Epithelial cell of umbilical artery (primary cell): ENCODE results near the gene RGS13. TPM values are rescaled to one million over a fixed set of nuclear protein-coding genes. Genes with fewer than 3 reads are reported as not detected.

Source experiments
- total RNA-seq: library from RNA; depleted of rRNA; stranded (reverse); fragments of >200 nt; gene quantifications from 2 replicates; pipeline ENCODE4 v1.2.3, GENCODE V29; 2014

The RGS13 gene, protein sequence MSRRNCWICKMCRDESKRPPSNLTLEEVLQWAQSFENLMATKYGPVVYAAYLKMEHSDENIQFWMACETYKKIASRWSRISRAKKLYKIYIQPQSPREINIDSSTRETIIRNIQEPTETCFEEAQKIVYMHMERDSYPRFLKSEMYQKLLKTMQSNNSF
- not detected in 2 replicates for total RNA-seq

DNA sequence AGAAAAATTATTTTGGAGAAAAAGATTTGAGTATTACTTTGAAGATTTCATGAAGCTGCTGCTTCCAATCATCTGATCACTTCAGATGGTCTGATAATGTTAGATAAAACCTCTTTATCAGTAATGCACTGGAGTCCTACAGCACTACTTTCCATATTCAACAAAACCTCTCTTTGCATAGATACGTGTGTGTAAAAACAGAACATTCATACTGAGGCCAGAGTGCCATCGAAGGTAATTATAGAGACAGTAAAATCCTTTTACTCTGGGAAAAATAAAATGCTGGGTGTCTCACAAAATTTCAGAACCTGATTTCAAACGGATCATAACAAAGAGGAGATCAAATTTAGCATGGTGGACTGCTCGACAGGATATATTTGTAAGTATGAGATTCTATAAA, at the start of gene RGS13:
Gene RGS13 (plus strand): TSS at position 209 of the 400 bp plus-strand sequence. CDS start 8,188 bp downstream, outside the sequence.

Other genes starting within 250 kb of the RGS13 start
- not detected in 2 replicates for gene RGS1, start 60.4 kb upstream of the RGS13 start, total RNA-seq
- gene RGS2, start 172.9 kb downstream of the RGS13 start, total RNA-seq = 14.0 and 28.9 TPM in 2 replicates